ENCODE measurements around the gene CARS1. TPM values are rescaled to one million over a fixed set of nuclear protein-coding genes. Genes with fewer than 3 reads are reported as not detected.
"Not testable (repeated sequence)": the region's sequence is repeated elsewhere in the genome, so short reads cannot be mapped to it uniquely, and the experiment has no call there.

The CARS1 gene
- total RNA-seq, 6 donors from 2014 or later, result 28.9 to 54.1 (median 43.0) TPM

- 70 to 76% methylated on average over 4 to 6 of the region's 8 CpGs for WGBS, 2 donors
- Histone ChIP-seq H3K4me3 (no peak overlapping the region), H3K4me1 (no peaks in the 10 kb centered on the region), H3K36me3 (no peaks in the 10 kb centered on the region), H3K9me3 (no peaks in the 10 kb centered on the region), H3K27me3 (no peaks in the 10 kb centered on the region), H3K27ac (no peak overlapping the region)
- TF ChIP-seq CTCF (IDR thresholded peaks at IDR 0.05) (no peak), POLR2AphosphoS5 (IDR thresholded peaks at IDR 0.05) (no peak), EP300 (IDR thresholded peaks at IDR 0.05) (no peak), POLR2A (IDR thresholded peaks at IDR 0.05) (no peak)
- ATAC-seq (ENCODE audit: low FRiP score in 2 of 2) (peak in 1 of 2 donors; percentile 31), DNase-seq (no peak)
Observed at GRCh38 chr11:3074912-3075589, 17.8 kb upstream of the CARS1 start.

GRCh38 chr11:3073029-3073435 is 15.8 kb upstream of the CARS1 start:
- no peak for TF ChIP-seq CTCF (IDR thresholded peaks at IDR 0.05)

GRCh38 chr11:3069425-3069824 is 12.2 kb upstream of the CARS1 start:
- 84 to 89% methylated on average over 7 to 8 of the region's 8 CpGs for WGBS, 2 donors
- Histone ChIP-seq H3K36me3 (no peaks in the 10 kb centered on the region), H3K27me3 (no peaks in the 10 kb centered on the region), H3K4me1 (no peaks in the 10 kb centered on the region), H3K4me3 (no peak overlapping the region), H3K9me3 (no peaks in the 10 kb centered on the region), H3K27ac (no peak overlapping the region)
- ATAC-seq (ENCODE audit: low FRiP score in 2 of 2) (no peak), DNase-seq (no peak)
- TF ChIP-seq EP300 (IDR thresholded peaks at IDR 0.05), result no peak
- no peak for TF ChIP-seq CTCF (IDR thresholded peaks at IDR 0.05)
- TF ChIP-seq POLR2A (IDR thresholded peaks at IDR 0.05), result no peak
- TF ChIP-seq POLR2AphosphoS5 (IDR thresholded peaks at IDR 0.05), result no peak

More at GRCh38 chr11:3073029-3073435, 15.8 kb upstream of the CARS1 start:
- WGBS, 2 donors, result 55 to 64% methylated on average over 3 of the region's 3 CpGs
- no peak overlapping the region for H3K27ac ChIP-seq
- ATAC-seq (ENCODE audit: low FRiP score in 2 of 2), result peak; percentile 12 to 65
- no peak overlapping the region for H3K4me3 ChIP-seq
- H3K27me3 ChIP-seq, result no peaks in the 10 kb centered on the region
- no peaks in the 10 kb centered on the region for H3K9me3 ChIP-seq
- peak in 1 of 2 donors; percentile 53 for DNase-seq
- H3K36me3 ChIP-seq, result no peaks in the 10 kb centered on the region
- H3K4me1 ChIP-seq, result no peaks in the 10 kb centered on the region

- not testable (repeated sequence) for H3K4me1 ChIP-seq; H3K4me3 ChIP-seq; DNase-seq; ATAC-seq (ENCODE audit: low FRiP score in 2 of 2); H3K9me3 ChIP-seq; H3K36me3 ChIP-seq; H3K27me3 ChIP-seq; H3K27ac ChIP-seq
- 96% methylated on average over 3 of the region's 3 CpGs for WGBS, 2 donors
Observed at GRCh38 chr11:3066308-3066707, 9.1 kb upstream of the CARS1 start.

- not testable (repeated sequence) for H3K4me1 ChIP-seq; H3K27me3 ChIP-seq; H3K27ac ChIP-seq; DNase-seq; H3K9me3 ChIP-seq; H3K4me3 ChIP-seq; H3K36me3 ChIP-seq; ATAC-seq (ENCODE audit: low FRiP score in 2 of 2)
- WGBS, 2 donors, result 84 to 85% methylated on average over 6 of the region's 6 CpGs
Observed at GRCh38 chr11:3064709-3065108, 7.5 kb upstream of the CARS1 start.

- DNase-seq; H3K4me3 ChIP-seq; H3K27me3 ChIP-seq; H3K9me3 ChIP-seq; H3K36me3 ChIP-seq; H3K4me1 ChIP-seq; ATAC-seq (ENCODE audit: low FRiP score in 2 of 2); H3K27ac ChIP-seq: not testable (repeated sequence)
- WGBS, 2 donors, result 82 to 85% methylated on average over 8 of the region's 8 CpGs
Observed at GRCh38 chr11:3063876-3064275, 6.7 kb upstream of the CARS1 start.

GRCh38 chr11:3063432-3063831 is 6.2 kb upstream of the CARS1 start:
- H3K9me3 ChIP-seq; H3K27me3 ChIP-seq; H3K27ac ChIP-seq; DNase-seq; H3K4me1 ChIP-seq; H3K4me3 ChIP-seq; ATAC-seq (ENCODE audit: low FRiP score in 2 of 2); H3K36me3 ChIP-seq: not testable (repeated sequence)
- 86 to 88% methylated on average over 4 of the region's 4 CpGs for WGBS, 2 donors
